ENCODE results near the gene FIGN. TPM values are rescaled to one million over a fixed set of nuclear protein-coding genes. Genes with fewer than 3 reads are reported as not detected.

Gene FIGN
- total and polyA plus RNA-seq, 2 experiments from 2014 or later = 1.4 to 4.5 TPM

GRCh38 chr2:163655667-163656066, 80.1 kb downstream of the FIGN start:
- 84% methylated on average over 2 of the region's 2 CpGs for WGBS (ENCODE audit: low lambda C conversion rate, missing lambda C conversion rate)
- Histone ChIP-seq H3K4me2 (no peak overlapping the region), H3K36me3 (replicated peaks; ENCODE audit: insufficient read depth, low read depth) (no peaks in the 10 kb centered on the region), H3K4me1 (ENCODE audit: insufficient read depth) (no peaks in the 10 kb centered on the region), H2AFZ (no peak overlapping the region), H3K79me2 (no peaks in the 10 kb centered on the region), H3K9me3 (ENCODE audit: low read depth) (no peaks in the 10 kb centered on the region), H3K9me2 (replicated peaks; ENCODE audit: insufficient read depth) (no peaks in the 10 kb centered on the region), H3K27ac (no peak overlapping the region), H3K27me3 (no peaks in the 10 kb centered on the region), H4K20me1 (ENCODE audit: insufficient read depth, poor library complexity, severe bottlenecking) (no peaks in the 10 kb centered on the region), H3K4me3 (no peak overlapping the region)
- TF ChIP-seq EZH2 (IDR thresholded peaks at IDR 0.05; ENCODE audit: borderline replicate concordance) = no peak
- no peak for TF ChIP-seq EZH2phosphoT487 (IDR thresholded peaks at IDR 0.05; ENCODE audit: low read depth, severe bottlenecking, unreplicated experiment)
- TF ChIP-seq, protein P1, sequence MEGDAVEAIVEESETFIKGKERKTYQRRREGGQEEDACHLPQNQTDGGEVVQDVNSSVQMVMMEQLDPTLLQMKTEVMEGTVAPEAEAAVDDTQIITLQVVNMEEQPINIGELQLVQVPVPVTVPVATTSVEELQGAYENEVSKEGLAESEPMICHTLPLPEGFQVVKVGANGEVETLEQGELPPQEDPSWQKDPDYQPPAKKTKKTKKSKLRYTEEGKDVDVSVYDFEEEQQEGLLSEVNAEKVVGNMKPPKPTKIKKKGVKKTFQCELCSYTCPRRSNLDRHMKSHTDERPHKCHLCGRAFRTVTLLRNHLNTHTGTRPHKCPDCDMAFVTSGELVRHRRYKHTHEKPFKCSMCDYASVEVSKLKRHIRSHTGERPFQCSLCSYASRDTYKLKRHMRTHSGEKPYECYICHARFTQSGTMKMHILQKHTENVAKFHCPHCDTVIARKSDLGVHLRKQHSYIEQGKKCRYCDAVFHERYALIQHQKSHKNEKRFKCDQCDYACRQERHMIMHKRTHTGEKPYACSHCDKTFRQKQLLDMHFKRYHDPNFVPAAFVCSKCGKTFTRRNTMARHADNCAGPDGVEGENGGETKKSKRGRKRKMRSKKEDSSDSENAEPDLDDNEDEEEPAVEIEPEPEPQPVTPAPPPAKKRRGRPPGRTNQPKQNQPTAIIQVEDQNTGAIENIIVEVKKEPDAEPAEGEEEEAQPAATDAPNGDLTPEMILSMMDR (IDR thresholded peaks at IDR 0.05; ENCODE audit: poor library complexity) = no peak
- DNase-seq (ENCODE audit: low spot score) = no peak

- H3K36me3 ChIP-seq (replicated peaks; ENCODE audit: insufficient read depth, low read depth) = no peaks in the 10 kb centered on the region
- no peaks in the 10 kb centered on the region for H4K20me1 ChIP-seq (ENCODE audit: insufficient read depth, poor library complexity, severe bottlenecking)
- no peak overlapping the region for H3K27ac ChIP-seq
- H2AFZ ChIP-seq = no peak overlapping the region
- H3K79me2 ChIP-seq = no peaks in the 10 kb centered on the region
- H3K4me2 ChIP-seq = no peak overlapping the region
- no peaks in the 10 kb centered on the region for H3K9me2 ChIP-seq (replicated peaks; ENCODE audit: insufficient read depth)
- H3K27me3 ChIP-seq = no peaks in the 10 kb centered on the region
- TF ChIP-seq EZH2 (IDR thresholded peaks at IDR 0.05; ENCODE audit: borderline replicate concordance) (no peak), EZH2phosphoT487 (IDR thresholded peaks at IDR 0.05; ENCODE audit: low read depth, severe bottlenecking, unreplicated experiment) (no peak)
- TF ChIP-seq, protein P1 (IDR thresholded peaks at IDR 0.05; ENCODE audit: poor library complexity) = no peak
- WGBS (ENCODE audit: low lambda C conversion rate, missing lambda C conversion rate) = 89% methylated on average over 2 of the region's 2 CpGs
- H3K4me3 ChIP-seq = no peak overlapping the region
- H3K9me3 ChIP-seq (ENCODE audit: low read depth) = no peaks in the 10 kb centered on the region
- DNase-seq (ENCODE audit: low spot score) = no peak
- H3K4me1 ChIP-seq (ENCODE audit: insufficient read depth) = no peaks in the 10 kb centered on the region
Observed at GRCh38 chr2:163652751-163653150, 83.1 kb downstream of the FIGN start.

GRCh38 chr2:163649080-163649479, 86.7 kb downstream of the FIGN start:
- H3K4me3 ChIP-seq = no peak overlapping the region
- no peak for DNase-seq (ENCODE audit: low spot score)
- H3K9me3 ChIP-seq (ENCODE audit: low read depth) = no peaks in the 10 kb centered on the region
- H2AFZ ChIP-seq = no peak overlapping the region
- H3K79me2 ChIP-seq = no peaks in the 10 kb centered on the region
- no peak overlapping the region for H3K27ac ChIP-seq
- H3K4me1 ChIP-seq (ENCODE audit: insufficient read depth) = peaks cover 3% of the 10 kb centered on the region
- H3K27me3 ChIP-seq = no peaks in the 10 kb centered on the region
- H3K9me2 ChIP-seq (replicated peaks; ENCODE audit: insufficient read depth) = no peaks in the 10 kb centered on the region
- no peak for TF ChIP-seq EZH2phosphoT487 (IDR thresholded peaks at IDR 0.05; ENCODE audit: low read depth, severe bottlenecking, unreplicated experiment)
- TF ChIP-seq, protein P1 (IDR thresholded peaks at IDR 0.05; ENCODE audit: poor library complexity) = no peak
- TF ChIP-seq EZH2 (IDR thresholded peaks at IDR 0.05; ENCODE audit: borderline replicate concordance) = no peak
- H4K20me1 ChIP-seq (ENCODE audit: insufficient read depth, poor library complexity, severe bottlenecking) = no peaks in the 10 kb centered on the region
- 100% methylated on average over 1 of the region's 1 CpG for WGBS (ENCODE audit: low lambda C conversion rate, missing lambda C conversion rate)
- no peak overlapping the region for H3K4me2 ChIP-seq
- H3K36me3 ChIP-seq (replicated peaks; ENCODE audit: insufficient read depth, low read depth) = no peaks in the 10 kb centered on the region

DNA sequence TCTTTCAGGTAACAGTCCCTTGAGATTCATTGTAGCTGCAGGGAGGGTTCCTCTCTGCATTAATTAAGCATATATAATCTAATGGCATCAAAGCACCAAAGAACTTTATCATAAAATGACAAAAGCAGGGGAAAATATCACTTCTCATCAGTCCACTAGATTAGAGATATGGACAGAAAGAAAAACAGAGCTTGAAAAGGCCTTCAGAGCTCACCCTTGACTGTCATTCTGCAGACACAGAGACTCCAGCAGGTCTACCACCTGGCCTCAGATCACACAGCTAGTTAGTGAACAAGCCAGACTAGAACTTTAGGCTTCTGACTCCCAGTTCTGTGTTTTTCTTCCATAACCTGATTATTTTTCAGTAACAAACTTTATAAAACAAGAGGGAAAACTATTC, 88.5 kb downstream of the FIGN start:
- H3K27ac ChIP-seq = no peak overlapping the region
- DNase-seq (ENCODE audit: low spot score) = no peak
- H4K20me1 ChIP-seq (ENCODE audit: insufficient read depth, poor library complexity, severe bottlenecking) = no peaks in the 10 kb centered on the region
- H3K36me3 ChIP-seq (replicated peaks; ENCODE audit: insufficient read depth, low read depth) = no peaks in the 10 kb centered on the region
- no peaks in the 10 kb centered on the region for H3K27me3 ChIP-seq
- no peaks in the 10 kb centered on the region for H3K79me2 ChIP-seq
- H3K9me2 ChIP-seq (replicated peaks; ENCODE audit: insufficient read depth) = no peaks in the 10 kb centered on the region
- H3K9me3 ChIP-seq (ENCODE audit: low read depth) = no peaks in the 10 kb centered on the region
- TF ChIP-seq EZH2 (IDR thresholded peaks at IDR 0.05; ENCODE audit: borderline replicate concordance) (no peak), EZH2phosphoT487 (IDR thresholded peaks at IDR 0.05; ENCODE audit: low read depth, severe bottlenecking, unreplicated experiment) (no peak)
- TF ChIP-seq, protein P1 (IDR thresholded peaks at IDR 0.05; ENCODE audit: poor library complexity) = no peak
- H3K4me2 ChIP-seq = no peak overlapping the region
- H3K4me1 ChIP-seq (ENCODE audit: insufficient read depth) = peaks cover 3% of the 10 kb centered on the region
- no peak overlapping the region for H2AFZ ChIP-seq
- no peak overlapping the region for H3K4me3 ChIP-seq

Data from hepatocyte (in vitro differentiated cells).